Activated T-helper 1 cell treated with anti-CD3 and anti-CD28 coated beads, Interleukin-12 subunit alpha, Interleukin-12 subunit beta, Interleukin-2, Interleukin-4 antibody, amounts not matched to agents 30 ng/mL and 10 ng/mL and 1 ng/mL, durations not matched to agents 14 hours and 24 hours and 36 hours (primary cell): Measurements from ENCODE around the gene GLRX. TPM values are rescaled to one million over a fixed set of nuclear protein-coding genes. Genes with fewer than 3 reads are reported as not detected.
A peak's percentile ranks its signal among the peaks of the same experiment; 100 is the strongest.

Source experiments
- DNase-seq: peaks from one replicate; pipeline ENCODE4 v3.0.0; 2021; ENCODE audit warnings: low spot score
- H3K27ac Mint-ChIP-seq: one replicate; pipeline ENCODE4 v1.8.0; 2021; ENCODE audit warnings: mild to moderate bottlenecking, mixed read lengths
- H3K27me3 Mint-ChIP-seq: one replicate; pipeline ENCODE4 v1.8.0; 2022; ENCODE audit warnings: mild to moderate bottlenecking, moderate library complexity, mixed read lengths; ENCODE audit not compliant: insufficient read depth
- H3K36me3 Mint-ChIP-seq: one replicate; pipeline ENCODE4 v1.8.0; 2021; ENCODE audit warnings: low read depth, mixed read lengths
- H3K4me1 Mint-ChIP-seq: one replicate; pipeline ENCODE4 v1.8.0; 2021; ENCODE audit warnings: low read depth, mixed read lengths
- H3K4me3 Mint-ChIP-seq: one replicate; pipeline ENCODE4 v1.8.0; 2021; ENCODE audit warnings: mild to moderate bottlenecking, moderate library complexity, mixed read lengths
- H3K9me3 Mint-ChIP-seq: one replicate; pipeline ENCODE4 v1.8.0; 2021; ENCODE audit warnings: mixed read lengths
- intact Hi-C: fragments of 100-400 bp; cut with micrococcal nuclease; formaldehyde crosslinking; loops from one replicate; pipeline ENCODE4 v1.15.1; 2024
- total RNA-seq: library from RNA; stranded (reverse); gene quantifications from 2 replicates; pipeline ENCODE4 v1.2.3, GENCODE V29; 2022

The GLRX gene
- total RNA-seq, 1 donor from 2014 or later, result 18.3 TPM

- Mint-ChIP-seq H3K4me1 (peaks cover 58% of the 10 kb centered on the region), H3K27ac (peak overlapping the region; percentile 77), H3K9me3 (peaks cover 3% of the 10 kb centered on the region), H3K4me3 (peak overlapping the region; percentile 72), H3K27me3 (no peaks in the 10 kb centered on the region), H3K36me3 (peaks cover 27% of the 10 kb centered on the region)
- peak; percentile 81 for DNase-seq
- intact Hi-C loops, result loop anchor here (1.0 kb wide), 3 partner anchors 13 to 28 kb away; partner anchors contain the start of gene GLRX
These were observed 13.7 kb downstream of the GLRX start for GRCh38 chr5:95808686-95809413.

DNA sequence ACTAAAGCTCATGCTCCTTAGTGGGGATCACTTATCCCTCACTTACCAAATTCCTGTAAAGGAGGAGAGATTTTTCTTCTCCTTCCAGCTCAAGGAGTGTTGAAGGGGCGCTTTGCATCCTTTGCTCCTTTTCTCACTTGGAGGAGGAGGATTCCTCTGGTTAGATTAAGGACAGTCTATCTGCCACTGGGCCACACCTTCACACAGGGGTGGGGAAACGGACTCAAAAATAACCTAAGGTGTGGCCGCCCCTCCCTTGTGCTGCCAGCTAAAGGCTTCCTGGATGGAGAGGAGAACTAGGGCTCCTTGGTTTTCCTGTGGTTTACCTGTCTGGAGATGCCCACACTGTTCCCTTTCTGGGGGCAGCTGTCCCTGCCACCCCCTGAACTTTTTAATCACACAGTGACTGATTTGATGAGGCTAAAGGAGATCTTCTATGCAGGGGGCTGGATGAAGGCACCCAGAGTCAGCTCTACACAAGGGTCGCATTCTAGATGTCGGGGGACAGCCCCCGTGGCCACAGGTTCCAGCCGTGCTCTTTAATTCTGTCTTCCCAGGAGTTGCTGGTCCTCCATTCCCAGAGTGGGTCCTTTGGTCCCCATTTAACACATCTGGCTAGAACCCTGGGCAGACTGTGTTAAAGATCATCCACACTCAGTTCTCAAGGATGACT, 14.4 kb downstream of the GLRX start:
- no peak for DNase-seq
- H3K36me3 Mint-ChIP-seq, result peaks cover 23% of the 10 kb centered on the region
- H3K4me1 Mint-ChIP-seq, result peaks cover 54% of the 10 kb centered on the region
- H3K9me3 Mint-ChIP-seq, result peaks cover 3% of the 10 kb centered on the region
- H3K27me3 Mint-ChIP-seq, result no peaks in the 10 kb centered on the region
- intact Hi-C loops, result loop anchor here (1.0 kb wide), 3 partner anchors 14 to 27 kb away; partner anchors contain the start of gene GLRX
- H3K4me3 Mint-ChIP-seq, result peak overlapping the region; percentile 38
- peak overlapping the region; percentile 77 for H3K27ac Mint-ChIP-seq

GRCh38 chr5:95806687-95807086, 15.8 kb downstream of the GLRX start:
- peaks cover 3% of the 10 kb centered on the region for H3K9me3 Mint-ChIP-seq
- peaks cover 40% of the 10 kb centered on the region for H3K4me1 Mint-ChIP-seq
- no peak overlapping the region for H3K27ac Mint-ChIP-seq
- H3K4me3 Mint-ChIP-seq, result no peak overlapping the region
- intact Hi-C loops, result no loop called here
- DNase-seq, result no peak
- no peaks in the 10 kb centered on the region for H3K27me3 Mint-ChIP-seq
- peaks cover 20% of the 10 kb centered on the region for H3K36me3 Mint-ChIP-seq

DNA sequence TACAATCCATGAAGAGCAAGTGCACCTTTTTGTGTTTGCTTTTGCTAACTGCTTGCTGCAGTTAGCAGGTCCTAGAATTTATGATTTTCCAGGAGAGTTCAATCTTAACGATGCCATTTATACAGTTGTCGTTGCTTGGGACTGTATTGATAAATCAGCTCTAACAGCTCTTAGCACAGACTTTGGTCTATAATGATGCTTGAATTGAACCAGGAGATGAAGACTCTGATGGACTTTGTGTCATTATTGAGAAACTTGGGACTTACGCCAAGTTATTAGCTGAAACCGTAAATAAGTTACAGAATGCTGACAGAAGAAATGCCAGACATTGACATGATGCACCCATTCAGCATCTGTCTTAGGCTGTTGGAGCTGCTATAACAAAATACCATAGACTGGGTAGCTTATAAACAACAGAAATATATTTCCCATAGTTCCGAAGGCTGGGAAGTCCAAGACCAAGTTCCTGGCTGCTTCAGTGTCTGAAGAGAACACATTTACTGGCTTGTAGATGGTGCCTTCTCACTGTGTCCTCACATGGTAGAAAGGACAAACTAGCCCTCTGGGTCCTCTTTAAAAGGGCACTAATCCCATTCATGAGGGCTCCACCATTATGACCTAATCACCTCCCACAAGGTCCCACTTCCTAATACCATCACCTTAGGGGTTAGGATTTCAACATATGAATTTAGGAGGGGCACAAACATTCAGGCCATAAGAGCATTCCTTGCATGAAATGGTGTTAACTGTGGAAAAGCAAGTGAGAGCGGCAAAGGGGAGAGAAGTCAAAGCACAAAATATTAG, 17.6 kb downstream of the GLRX start:
- H3K36me3 Mint-ChIP-seq, result peaks cover 19% of the 10 kb centered on the region

GRCh38 chr5:95803271-95804148, 19.0 kb downstream of the GLRX start:
- H3K9me3 Mint-ChIP-seq, result peaks cover 3% of the 10 kb centered on the region
- peaks cover 16% of the 10 kb centered on the region for H3K4me1 Mint-ChIP-seq
- no peak overlapping the region for H3K4me3 Mint-ChIP-seq
- H3K27me3 Mint-ChIP-seq, result no peaks in the 10 kb centered on the region
- H3K36me3 Mint-ChIP-seq, result peaks cover 19% of the 10 kb centered on the region
- intact Hi-C loops, result no loop called here
- DNase-seq, result no peak
- H3K27ac Mint-ChIP-seq, result no peak overlapping the region

More for the DNA sequence above, 17.6 kb downstream of the GLRX start:
- intact Hi-C loops, result no loop called here
- Mint-ChIP-seq H3K4me1 (peaks cover 22% of the 10 kb centered on the region), H3K9me3 (peaks cover 3% of the 10 kb centered on the region), H3K4me3 (no peak overlapping the region), H3K27ac (no peak overlapping the region), H3K27me3 (no peaks in the 10 kb centered on the region)
- no peak for DNase-seq

GRCh38 chr5:95801961-95802360, 20.6 kb downstream of the GLRX start:
- Mint-ChIP-seq H3K4me1 (peaks cover 11% of the 10 kb centered on the region), H3K36me3 (peaks cover 23% of the 10 kb centered on the region), H3K4me3 (no peak overlapping the region), H3K27me3 (no peaks in the 10 kb centered on the region), H3K27ac (no peak overlapping the region), H3K9me3 (peaks cover 3% of the 10 kb centered on the region)
- intact Hi-C loops, result no loop called here
- DNase-seq, result no peak

DNA sequence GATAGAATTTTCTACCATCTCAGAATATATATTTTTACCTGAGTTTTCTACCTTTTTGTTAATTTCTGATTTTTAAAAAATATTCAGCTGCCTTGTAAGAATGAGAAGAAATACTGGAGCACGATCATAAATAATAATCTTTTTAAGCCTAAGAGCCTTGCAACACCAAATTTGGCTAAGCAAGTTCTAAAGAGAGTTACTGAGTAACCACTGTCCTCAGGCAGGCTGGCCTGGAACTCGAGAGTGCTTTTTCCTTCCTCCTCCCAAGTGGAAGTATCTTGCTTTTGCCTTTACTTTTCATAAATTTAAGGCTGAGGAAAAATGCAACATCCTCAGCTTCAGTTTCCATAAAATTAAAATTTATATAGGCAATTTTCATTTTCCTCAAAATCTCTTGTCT, 21.0 kb downstream of the GLRX start:
- Mint-ChIP-seq H3K9me3 (peaks cover 3% of the 10 kb centered on the region), H3K27ac (no peak overlapping the region), H3K27me3 (no peaks in the 10 kb centered on the region), H3K36me3 (peaks cover 23% of the 10 kb centered on the region), H3K4me3 (no peak overlapping the region), H3K4me1 (peaks cover 11% of the 10 kb centered on the region)
- intact Hi-C loops, result no loop called here
- DNase-seq, result no peak

- H3K27me3 Mint-ChIP-seq, result no peaks in the 10 kb centered on the region
- DNase-seq, result no peak
- peaks cover 3% of the 10 kb centered on the region for H3K9me3 Mint-ChIP-seq
- H3K4me1 Mint-ChIP-seq, result peaks cover 11% of the 10 kb centered on the region
- H3K27ac Mint-ChIP-seq, result no peak overlapping the region
- intact Hi-C loops, result no loop called here
- H3K36me3 Mint-ChIP-seq, result peaks cover 21% of the 10 kb centered on the region
- H3K4me3 Mint-ChIP-seq, result no peak overlapping the region
These were observed 22.0 kb downstream of the GLRX start for GRCh38 chr5:95800553-95800952.

DNA sequence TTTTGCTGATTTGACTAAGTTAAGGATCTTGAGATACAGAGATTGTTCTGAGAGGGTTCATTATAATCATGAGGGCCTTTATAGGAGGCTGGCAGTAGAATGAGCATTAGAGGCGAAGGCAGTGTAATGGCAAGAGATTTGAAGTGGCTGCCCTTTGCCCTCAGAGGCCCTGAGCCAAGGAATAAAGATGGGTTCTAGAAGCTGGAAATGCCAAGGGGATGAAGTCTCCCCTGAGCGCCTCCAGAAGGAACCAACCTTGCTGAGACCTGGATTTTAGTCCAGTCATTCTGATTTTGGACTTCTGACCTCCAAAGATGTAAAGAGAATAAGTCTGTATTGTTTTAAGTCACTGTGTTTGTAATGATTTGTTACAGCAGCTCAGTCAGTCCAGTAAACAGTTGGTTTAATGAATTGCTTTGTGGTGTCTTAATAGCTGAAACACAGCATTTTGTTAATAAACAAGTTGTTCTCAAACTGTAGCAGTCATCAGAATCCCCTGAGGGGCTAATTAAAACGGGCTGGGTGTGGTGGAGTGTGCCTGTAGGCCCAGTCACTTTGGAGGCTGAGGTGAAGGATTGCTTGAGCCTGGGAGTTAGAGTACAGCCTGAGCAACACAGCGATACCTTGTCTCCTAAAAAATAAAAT, 23.2 kb downstream of the GLRX start:
- Mint-ChIP-seq H3K36me3 (peaks cover 14% of the 10 kb centered on the region), H3K4me1 (peaks cover 11% of the 10 kb centered on the region), H3K27ac (no peak overlapping the region), H3K4me3 (no peak overlapping the region), H3K9me3 (no peaks in the 10 kb centered on the region), H3K27me3 (no peaks in the 10 kb centered on the region)
- no peak for DNase-seq
- intact Hi-C loops, result no loop called here

- Mint-ChIP-seq H3K36me3 (peaks cover 12% of the 10 kb centered on the region), H3K9me3 (no peaks in the 10 kb centered on the region), H3K4me1 (peaks cover 11% of the 10 kb centered on the region), H3K27me3 (no peaks in the 10 kb centered on the region), H3K4me3 (no peak overlapping the region), H3K27ac (no peak overlapping the region)
- DNase-seq, result no peak
- intact Hi-C loops, result no loop called here
These were observed 24.0 kb downstream of the GLRX start for GRCh38 chr5:95798545-95798944.

GRCh38 chr5:95798048-95798447, 24.5 kb downstream of the GLRX start:
- no peak overlapping the region for H3K4me3 Mint-ChIP-seq
- peaks cover 12% of the 10 kb centered on the region for H3K36me3 Mint-ChIP-seq
- intact Hi-C loops, result no loop called here

DNA sequence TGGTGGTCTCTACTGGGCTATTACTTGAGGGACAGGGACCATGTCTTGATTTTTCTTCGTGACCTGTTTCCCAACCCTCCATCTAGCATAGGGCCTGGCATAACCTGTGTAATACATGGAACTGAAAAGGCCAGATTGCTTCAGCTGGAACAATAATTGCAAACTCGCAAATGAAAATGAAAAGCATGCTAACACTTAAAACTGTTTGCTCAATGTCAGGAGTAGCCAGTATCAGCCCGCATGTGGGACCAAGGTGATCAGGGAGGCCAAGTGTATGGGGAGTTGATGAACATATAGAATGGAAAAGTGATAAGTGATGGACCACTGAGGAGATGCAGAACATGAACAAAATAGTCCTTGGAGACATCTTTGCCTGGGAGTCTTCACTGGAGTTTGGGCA, 25.2 kb downstream of the GLRX start:
- intact Hi-C loops, result no loop called here
- no peaks in the 10 kb centered on the region for H3K27me3 Mint-ChIP-seq
- no peak for DNase-seq
- peaks cover 8% of the 10 kb centered on the region for H3K36me3 Mint-ChIP-seq
- H3K4me3 Mint-ChIP-seq, result no peak overlapping the region
- H3K4me1 Mint-ChIP-seq, result peaks cover 11% of the 10 kb centered on the region
- H3K27ac Mint-ChIP-seq, result no peak overlapping the region
- H3K9me3 Mint-ChIP-seq, result no peaks in the 10 kb centered on the region

More at GRCh38 chr5:95798048-95798447, 24.5 kb downstream of the GLRX start:
- Mint-ChIP-seq H3K27ac (no peak overlapping the region), H3K9me3 (no peaks in the 10 kb centered on the region), H3K27me3 (no peaks in the 10 kb centered on the region), H3K4me1 (peaks cover 11% of the 10 kb centered on the region)
- DNase-seq, result no peak
